ENCODE results near the gene ZNF770. TPM values are rescaled to one million over a fixed set of nuclear protein-coding genes. Genes with fewer than 3 reads are reported as not detected.

Gene ZNF770, protein sequence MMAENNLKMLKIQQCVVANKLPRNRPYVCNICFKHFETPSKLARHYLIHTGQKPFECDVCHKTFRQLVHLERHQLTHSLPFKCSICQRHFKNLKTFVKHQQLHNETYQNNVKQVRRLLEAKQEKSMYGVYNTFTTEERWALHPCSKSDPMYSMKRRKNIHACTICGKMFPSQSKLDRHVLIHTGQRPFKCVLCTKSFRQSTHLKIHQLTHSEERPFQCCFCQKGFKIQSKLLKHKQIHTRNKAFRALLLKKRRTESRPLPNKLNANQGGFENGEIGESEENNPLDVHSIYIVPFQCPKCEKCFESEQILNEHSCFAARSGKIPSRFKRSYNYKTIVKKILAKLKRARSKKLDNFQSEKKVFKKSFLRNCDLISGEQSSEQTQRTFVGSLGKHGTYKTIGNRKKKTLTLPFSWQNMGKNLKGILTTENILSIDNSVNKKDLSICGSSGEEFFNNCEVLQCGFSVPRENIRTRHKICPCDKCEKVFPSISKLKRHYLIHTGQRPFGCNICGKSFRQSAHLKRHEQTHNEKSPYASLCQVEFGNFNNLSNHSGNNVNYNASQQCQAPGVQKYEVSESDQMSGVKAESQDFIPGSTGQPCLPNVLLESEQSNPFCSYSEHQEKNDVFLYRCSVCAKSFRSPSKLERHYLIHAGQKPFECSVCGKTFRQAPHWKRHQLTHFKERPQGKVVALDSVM
- total RNA-seq (10 to 100 TPM; 32.7 to 78.8 TPM), polyA plus RNA-seq (ENCODE audit: insufficient read length in 2 of 2) (10 to 100 TPM; 32.5 to 48.9 TPM)
- long read RNA-seq, donor 1, full-length matches to known transcripts = 21 of 21 reads
- long read RNA-seq, donor 1, partial matches to known transcripts = 0 of 21 reads
- long read RNA-seq, donor 1, other reads (novel, unspliced or antisense) = 0 of 21 reads
- long read RNA-seq, donor 2, full-length matches to known transcripts = 11 of 11 reads
- long read RNA-seq, donor 2, partial matches to known transcripts = 0 of 11 reads
- long read RNA-seq, donor 2, other reads (novel, unspliced or antisense) = 0 of 11 reads
- long read RNA-seq, donor 3, full-length matches to known transcripts = 18 of 18 reads
- long read RNA-seq, donor 3, partial matches to known transcripts = 0 of 18 reads
- long read RNA-seq, donor 3, other reads (novel, unspliced or antisense) = 0 of 18 reads
- long read RNA-seq, donor 4, full-length matches to known transcripts = 10 of 10 reads
- long read RNA-seq, donor 4, partial matches to known transcripts = 0 of 10 reads
- long read RNA-seq, donor 4, other reads (novel, unspliced or antisense) = 0 of 10 reads

DNA sequence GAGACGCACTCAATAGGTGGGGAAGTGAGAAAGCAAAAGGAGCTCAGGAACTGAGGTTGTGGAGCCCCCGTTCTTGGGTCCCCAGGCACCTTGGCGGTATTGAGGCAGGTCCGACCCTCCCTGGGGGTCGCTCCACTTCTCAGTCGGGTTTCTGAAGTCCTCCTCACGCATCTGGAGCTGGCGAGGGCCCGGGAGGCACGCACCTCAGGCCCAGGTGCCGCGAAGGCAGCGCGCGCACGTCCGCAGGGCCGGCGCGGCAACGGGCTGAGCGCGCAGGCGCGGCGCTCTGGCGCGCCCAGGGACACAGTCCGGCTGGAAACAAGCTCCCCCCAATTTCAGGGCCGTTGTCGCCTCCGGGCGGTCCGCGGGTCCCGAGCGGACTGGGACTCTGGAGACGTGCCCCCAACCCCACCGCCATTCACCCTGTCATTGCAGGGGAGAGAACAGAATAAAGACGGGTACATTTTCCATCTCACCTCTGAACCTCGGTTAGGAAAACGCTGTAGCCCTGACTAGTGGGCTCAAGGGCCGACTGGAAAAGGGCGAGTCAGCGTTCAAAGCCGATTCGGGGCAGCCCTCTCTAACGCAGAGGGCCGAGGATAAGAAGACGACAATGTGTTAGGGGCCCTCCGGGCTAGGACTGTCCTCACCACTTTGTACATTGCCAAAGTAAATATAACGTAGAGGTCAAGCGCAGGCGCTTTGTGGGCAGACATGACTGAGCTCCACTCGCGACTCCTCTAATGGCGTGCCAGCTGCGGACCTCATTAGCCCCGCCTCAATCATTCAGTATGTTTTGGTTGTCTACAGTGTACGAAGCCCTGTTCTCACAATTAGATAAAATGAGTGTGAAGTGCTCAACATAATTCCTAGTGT is at the start of gene ZNF770:
Gene ZNF770 (minus strand): TSS at position 261 of the 876 bp plus-strand sequence. CDS start 4,853 bp downstream, outside the sequence.
- Histone ChIP-seq H3K4me1 (ENCODE audit: control insufficient read depth, insufficient read depth, low read length) (peaks cover 7% of the 10 kb centered on the region), H3K4me3 (ENCODE audit: low read depth, low read length) (peak within 1 kb of the TSS; percentile 77), H3K9me3 (ENCODE audit: control insufficient read depth, insufficient read depth, low read length) (no peaks in the 10 kb centered on the region), H3K27me3 (ENCODE audit: control insufficient read depth, insufficient read depth, low read length) (no peaks in the 10 kb centered on the region), H3K27ac (ENCODE audit: low read depth, low read length) (peak within 1 kb of the TSS; percentile 96), H3K36me3 (ENCODE audit: control insufficient read depth, insufficient read depth, low read length) (no peaks in the 10 kb centered on the region)
- DNase-seq (ENCODE audit: low read depth in 4 of 6, low spot score in 6 of 6) = peak; percentile 68 to 94 (median 78)
- under 1% methylated on average over 53 of the region's 60 CpGs for WGBS (ENCODE audit: insufficient coverage)

GRCh38 chr15:35028235-35028984 is 40.3 kb upstream of the ZNF770 start:
- Histone ChIP-seq H3K4me1 (ENCODE audit: control insufficient read depth, insufficient read depth, low read length) (no peaks in the 10 kb centered on the region), H3K27ac (ENCODE audit: low read depth, low read length) (no peak overlapping the region), H3K9me3 (ENCODE audit: control insufficient read depth, insufficient read depth, low read length) (no peaks in the 10 kb centered on the region), H3K36me3 (ENCODE audit: control insufficient read depth, insufficient read depth, low read length) (no peaks in the 10 kb centered on the region), H3K4me3 (ENCODE audit: low read depth, low read length) (no peak overlapping the region), H3K27me3 (ENCODE audit: control insufficient read depth, insufficient read depth, low read length) (no peaks in the 10 kb centered on the region)
- DNase-seq (ENCODE audit: low read depth in 4 of 6, low spot score in 6 of 6) = peak in 1 of 6 donors; percentile 46
- WGBS (ENCODE audit: insufficient coverage) = 89% methylated on average over 3 of the region's 6 CpGs

- no peaks in the 10 kb centered on the region for H3K36me3 ChIP-seq (ENCODE audit: control insufficient read depth, insufficient read depth, low read length)
- DNase-seq (ENCODE audit: low read depth in 4 of 6, low spot score in 6 of 6) = no peak
- no peak overlapping the region for H3K27ac ChIP-seq (ENCODE audit: low read depth, low read length)
- no peaks in the 10 kb centered on the region for H3K27me3 ChIP-seq (ENCODE audit: control insufficient read depth, insufficient read depth, low read length)
- no peak overlapping the region for H3K4me3 ChIP-seq (ENCODE audit: low read depth, low read length)
- H3K9me3 ChIP-seq (ENCODE audit: control insufficient read depth, insufficient read depth, low read length) = no peaks in the 10 kb centered on the region
- WGBS (ENCODE audit: insufficient coverage) = no CpG with 5 or more reads among the region's 3 CpGs
- H3K4me1 ChIP-seq (ENCODE audit: control insufficient read depth, insufficient read depth, low read length) = no peaks in the 10 kb centered on the region
Measured at GRCh38 chr15:35023804-35024203, 35.7 kb upstream of the ZNF770 start.

- Histone ChIP-seq H3K9me3 (ENCODE audit: control insufficient read depth, insufficient read depth, low read length) (no peaks in the 10 kb centered on the region), H3K27ac (ENCODE audit: low read depth, low read length) (no peak overlapping the region), H3K4me3 (ENCODE audit: low read depth, low read length) (no peak overlapping the region), H3K27me3 (ENCODE audit: control insufficient read depth, insufficient read depth, low read length) (no peaks in the 10 kb centered on the region), H3K36me3 (ENCODE audit: control insufficient read depth, insufficient read depth, low read length) (no peaks in the 10 kb centered on the region), H3K4me1 (ENCODE audit: control insufficient read depth, insufficient read depth, low read length) (no peaks in the 10 kb centered on the region)
- no peak for DNase-seq (ENCODE audit: low read depth in 4 of 6, low spot score in 6 of 6)
- 100% methylated on average over 1 of the region's 6 CpGs for WGBS (ENCODE audit: insufficient coverage)
Measured at GRCh38 chr15:35020974-35021373, 32.9 kb upstream of the ZNF770 start.

GRCh38 chr15:35019404-35020327 is 31.6 kb upstream of the ZNF770 start:
- Histone ChIP-seq H3K27me3 (ENCODE audit: control insufficient read depth, insufficient read depth, low read length) (no peaks in the 10 kb centered on the region), H3K36me3 (ENCODE audit: control insufficient read depth, insufficient read depth, low read length) (no peaks in the 10 kb centered on the region), H3K9me3 (ENCODE audit: control insufficient read depth, insufficient read depth, low read length) (no peaks in the 10 kb centered on the region), H3K27ac (ENCODE audit: low read depth, low read length) (no peak overlapping the region), H3K4me1 (ENCODE audit: control insufficient read depth, insufficient read depth, low read length) (no peaks in the 10 kb centered on the region), H3K4me3 (ENCODE audit: low read depth, low read length) (no peak overlapping the region)
- DNase-seq (ENCODE audit: low read depth in 4 of 6, low spot score in 6 of 6) = no peak
- 66% methylated on average over 3 of the region's 6 CpGs for WGBS (ENCODE audit: insufficient coverage)

DNA sequence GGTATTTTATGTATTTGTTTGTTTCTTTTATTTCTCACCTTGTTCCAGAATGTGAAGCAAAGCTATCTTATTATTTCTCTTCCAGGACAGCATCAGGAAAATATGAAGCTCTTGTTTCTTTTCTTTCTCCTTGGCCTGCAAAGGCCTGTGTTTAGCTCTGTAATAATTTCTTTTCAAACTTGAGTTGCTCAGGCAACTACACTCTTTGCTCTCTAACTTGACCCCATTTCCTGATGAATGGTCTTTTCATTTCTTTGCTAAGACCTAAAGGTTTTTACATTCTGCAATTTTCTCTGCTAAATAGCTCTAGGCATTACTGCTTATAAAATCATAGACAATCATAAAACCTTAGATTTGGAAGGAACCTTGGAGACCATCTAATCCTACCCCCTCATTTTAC is 26.2 kb upstream of the ZNF770 start:
- DNase-seq (ENCODE audit: low read depth in 4 of 6, low spot score in 6 of 6) = peak in 5 of 6 donors; percentile 9 to 62 (median 47)
- no peaks in the 10 kb centered on the region for H3K36me3 ChIP-seq (ENCODE audit: control insufficient read depth, insufficient read depth, low read length)
- no peaks in the 10 kb centered on the region for H3K4me1 ChIP-seq (ENCODE audit: control insufficient read depth, insufficient read depth, low read length)
- H3K9me3 ChIP-seq (ENCODE audit: control insufficient read depth, insufficient read depth, low read length) = no peaks in the 10 kb centered on the region
- H3K27me3 ChIP-seq (ENCODE audit: control insufficient read depth, insufficient read depth, low read length) = no peaks in the 10 kb centered on the region
- H3K27ac ChIP-seq (ENCODE audit: low read depth, low read length) = peak overlapping the region; percentile 59
- H3K4me3 ChIP-seq (ENCODE audit: low read depth, low read length) = no peak overlapping the region

DNA sequence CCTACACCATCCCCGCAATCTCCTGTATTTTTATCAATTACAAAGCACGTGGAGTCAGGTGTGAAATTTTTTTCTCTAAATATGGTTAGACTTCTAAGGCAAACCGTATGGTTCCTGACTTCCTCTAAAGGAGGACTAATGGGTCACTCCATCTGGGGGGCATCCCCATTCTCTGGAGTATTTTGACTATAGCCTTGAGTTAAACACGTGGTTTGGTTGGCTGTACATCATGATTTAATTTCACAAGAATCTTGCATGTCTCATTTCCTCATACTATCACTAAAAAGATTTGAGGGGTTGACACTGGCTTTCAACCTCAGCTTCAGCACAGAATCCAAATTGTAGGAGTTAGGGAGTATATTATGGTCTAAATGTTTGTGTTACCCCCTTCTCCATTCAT is 25.3 kb upstream of the ZNF770 start:
- H3K4me3 ChIP-seq (ENCODE audit: low read depth, low read length) = no peak overlapping the region
- H3K27ac ChIP-seq (ENCODE audit: low read depth, low read length) = peak overlapping the region; percentile 59
- no CpG with 5 or more reads among the region's 4 CpGs for WGBS (ENCODE audit: insufficient coverage)
- no peaks in the 10 kb centered on the region for H3K4me1 ChIP-seq (ENCODE audit: control insufficient read depth, insufficient read depth, low read length)
- H3K36me3 ChIP-seq (ENCODE audit: control insufficient read depth, insufficient read depth, low read length) = no peaks in the 10 kb centered on the region
- no peak for DNase-seq (ENCODE audit: low read depth in 4 of 6, low spot score in 6 of 6)
- H3K27me3 ChIP-seq (ENCODE audit: control insufficient read depth, insufficient read depth, low read length) = no peaks in the 10 kb centered on the region
- no peaks in the 10 kb centered on the region for H3K9me3 ChIP-seq (ENCODE audit: control insufficient read depth, insufficient read depth, low read length)

DNA sequence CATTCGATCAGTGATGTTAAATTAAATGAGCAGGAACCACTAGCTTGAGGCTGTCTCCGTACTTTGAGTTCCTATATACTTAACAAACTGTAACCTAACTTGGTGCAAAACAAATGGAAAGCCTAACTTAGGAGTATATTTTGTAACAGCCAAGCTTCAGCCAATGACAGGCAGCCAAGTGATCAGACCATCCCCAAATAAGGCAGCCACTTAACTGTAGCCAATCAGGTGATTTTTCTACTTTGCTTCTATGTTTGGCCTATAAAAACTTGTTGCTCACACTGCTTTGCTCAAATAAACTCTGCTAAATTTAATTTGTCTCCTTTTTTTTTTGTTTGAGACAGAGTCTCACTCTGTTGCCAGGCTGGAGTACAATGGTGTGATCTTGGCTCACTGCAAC is 19.3 kb upstream of the ZNF770 start:
- no peak for DNase-seq (ENCODE audit: low read depth in 4 of 6, low spot score in 6 of 6)
- WGBS (ENCODE audit: insufficient coverage) = no CpG with 5 or more reads among the region's 2 CpGs
- no peak overlapping the region for H3K4me3 ChIP-seq (ENCODE audit: low read depth, low read length)
- no peaks in the 10 kb centered on the region for H3K36me3 ChIP-seq (ENCODE audit: control insufficient read depth, insufficient read depth, low read length)
- H3K4me1 ChIP-seq (ENCODE audit: control insufficient read depth, insufficient read depth, low read length) = no peaks in the 10 kb centered on the region
- H3K9me3 ChIP-seq (ENCODE audit: control insufficient read depth, insufficient read depth, low read length) = no peaks in the 10 kb centered on the region
- H3K27me3 ChIP-seq (ENCODE audit: control insufficient read depth, insufficient read depth, low read length) = no peaks in the 10 kb centered on the region
- no peak overlapping the region for H3K27ac ChIP-seq (ENCODE audit: low read depth, low read length)
